Measurements from ENCODE around the gene CEACAM5.
"Not testable (repeated sequence)": the region's sequence is repeated elsewhere in the genome, so short reads cannot be mapped to it uniquely, and the experiment has no call there.

CEACAM5 gene

DNA sequence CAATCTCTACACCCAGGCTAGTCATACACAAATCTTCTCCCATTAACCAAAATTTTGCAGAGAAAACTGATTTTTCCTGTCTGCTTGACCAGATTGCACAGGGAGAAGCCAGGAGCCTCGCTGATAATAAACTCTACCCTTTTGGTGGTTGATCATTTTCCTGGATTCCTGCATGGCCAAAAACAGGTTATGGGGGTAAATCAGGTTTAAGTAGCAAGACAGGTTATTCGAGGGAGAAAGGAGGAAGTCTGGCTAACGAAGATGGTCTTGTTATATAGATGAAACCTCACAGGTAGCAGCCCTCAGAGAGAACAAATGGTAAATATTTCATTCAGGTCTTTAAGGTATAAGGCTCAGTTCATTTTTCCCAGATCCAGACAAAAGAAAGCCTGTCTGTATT lies 30.9 kb downstream of the CEACAM5 start:
- no peak overlapping the region for H3K4me3 ChIP-seq (ENCODE audit: low read depth, low read length)

DNA sequence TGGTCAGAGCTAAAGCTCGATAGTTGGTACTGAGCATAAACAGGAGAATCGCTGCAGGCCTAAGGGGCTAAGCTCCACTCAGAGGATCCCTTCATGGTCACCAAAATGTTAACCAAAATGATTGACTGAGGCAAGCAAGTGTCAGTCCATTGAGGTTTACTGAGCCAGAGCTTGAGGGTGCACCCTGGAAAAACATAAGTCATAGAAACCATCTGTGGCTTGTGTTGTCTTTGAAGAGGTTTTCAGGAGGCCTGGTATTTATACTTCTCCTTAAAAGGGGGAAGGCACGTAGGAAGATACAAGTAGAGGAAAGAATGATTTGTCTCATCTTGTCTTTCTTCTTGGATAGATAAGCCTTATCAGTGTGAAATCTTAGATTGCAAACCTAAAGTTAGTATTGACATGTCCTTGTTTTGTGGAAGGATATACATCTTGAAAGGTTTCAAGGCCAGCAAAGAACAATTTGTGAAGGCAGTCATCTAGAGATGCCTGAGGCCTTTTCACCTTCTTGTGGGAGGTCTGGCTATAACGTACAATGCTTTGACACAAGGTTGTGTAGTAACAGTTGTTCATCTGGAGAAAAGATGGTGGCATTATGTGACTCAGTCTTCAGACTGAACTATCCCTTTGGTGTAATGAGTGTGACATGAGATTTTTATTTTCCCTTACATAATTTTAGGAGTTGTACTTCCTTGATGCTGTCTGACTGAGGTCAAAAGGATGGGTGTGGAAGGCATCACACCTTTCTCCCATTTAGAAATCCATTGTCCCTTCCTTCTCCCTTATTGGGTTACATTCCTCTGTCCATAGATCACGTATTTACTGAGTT lies 32.2 kb downstream of the CEACAM5 start:
- no peak overlapping the region for H3K4me3 ChIP-seq (ENCODE audit: low read depth, low read length)

DNA sequence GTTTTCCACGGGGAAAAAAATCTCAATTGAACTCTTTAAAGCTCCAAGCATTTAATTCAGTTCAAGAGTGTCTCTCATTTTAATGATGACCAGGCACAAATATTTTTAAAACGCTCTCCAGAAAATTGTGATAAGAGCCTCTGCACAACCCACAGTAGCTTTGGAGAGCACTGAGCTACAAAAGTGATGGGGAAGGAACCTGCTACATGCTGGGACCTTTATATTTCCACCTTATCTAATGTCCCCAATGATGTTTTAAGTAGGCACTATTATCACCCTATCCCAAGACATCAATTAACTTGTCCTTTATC lies 32.8 kb downstream of the CEACAM5 start:
- no peak overlapping the region for H3K4me3 ChIP-seq (ENCODE audit: low read depth, low read length)

DNA sequence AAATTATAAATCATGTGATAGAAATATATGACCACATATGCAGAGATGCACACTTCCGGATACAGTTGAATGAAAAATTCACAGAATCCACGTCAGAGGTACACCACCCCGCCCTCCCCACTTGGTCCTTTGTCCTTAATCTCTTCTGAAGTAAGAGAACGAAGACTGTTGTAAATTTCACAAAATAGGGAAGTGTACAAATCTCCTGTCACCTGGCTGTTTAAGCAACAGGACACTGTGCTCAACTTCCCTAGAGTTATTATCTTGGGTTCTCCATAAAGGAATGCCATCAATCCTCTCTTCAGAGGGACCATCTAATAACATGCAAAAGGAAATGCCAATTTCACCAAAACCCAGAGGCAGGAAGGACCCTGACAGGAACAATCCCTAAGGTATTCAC lies 36.4 kb downstream of the CEACAM5 start:
- H3K4me3 ChIP-seq (ENCODE audit: low read depth, low read length) = no peak overlapping the region

DNA sequence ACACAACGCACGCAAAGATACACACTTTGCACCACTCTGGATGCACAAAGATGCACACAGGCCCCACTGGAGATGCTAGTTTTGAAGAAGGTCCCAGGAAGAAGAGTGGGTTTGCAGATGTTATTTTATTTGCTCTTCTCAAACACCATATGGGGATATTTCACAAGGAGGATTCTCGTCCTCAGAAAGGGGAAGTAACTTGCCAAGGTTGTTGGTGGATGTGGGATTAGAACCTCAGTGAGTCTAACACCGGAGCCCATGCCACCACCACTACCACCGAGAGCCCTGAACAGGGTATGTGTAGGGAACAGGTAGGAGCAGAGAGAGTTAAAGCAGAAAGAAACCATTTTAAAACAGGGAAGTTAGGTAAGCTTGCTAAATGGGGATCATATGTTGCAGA lies 37.3 kb downstream of the CEACAM5 start:
- H3K4me3 ChIP-seq (ENCODE audit: low read depth, low read length) = no peak overlapping the region

DNA sequence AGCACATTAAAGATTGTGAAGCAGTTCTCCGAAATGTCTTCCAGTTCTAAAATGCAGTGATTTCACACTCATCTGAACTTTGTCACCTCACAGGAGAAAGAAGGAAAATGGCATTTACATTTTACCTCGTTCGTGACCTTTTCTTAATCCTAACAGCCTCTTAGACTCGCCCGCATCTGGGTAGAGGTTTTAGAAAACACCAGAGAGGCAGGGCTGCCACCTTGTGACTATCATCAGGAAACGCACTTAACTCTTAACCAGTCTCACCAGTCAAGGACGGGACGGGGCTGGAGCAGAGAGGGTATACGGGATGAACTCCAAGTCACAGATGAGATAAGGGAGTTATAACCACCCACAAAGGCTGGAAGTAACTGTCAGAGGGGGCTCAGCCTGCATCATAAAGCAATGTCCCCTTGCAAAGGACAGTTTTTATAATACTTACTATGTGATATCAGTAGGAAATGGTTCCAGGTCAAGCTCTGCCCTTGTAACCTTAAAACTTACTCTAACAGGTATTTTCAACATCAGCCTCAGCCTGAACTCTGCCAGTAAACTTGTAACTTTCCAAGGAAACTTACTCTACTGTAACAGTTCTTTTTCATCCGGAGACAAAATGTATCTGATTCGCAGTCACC lies 38.3 kb downstream of the CEACAM5 start:
- no peak overlapping the region for H3K4me3 ChIP-seq (ENCODE audit: low read depth, low read length)

DNA sequence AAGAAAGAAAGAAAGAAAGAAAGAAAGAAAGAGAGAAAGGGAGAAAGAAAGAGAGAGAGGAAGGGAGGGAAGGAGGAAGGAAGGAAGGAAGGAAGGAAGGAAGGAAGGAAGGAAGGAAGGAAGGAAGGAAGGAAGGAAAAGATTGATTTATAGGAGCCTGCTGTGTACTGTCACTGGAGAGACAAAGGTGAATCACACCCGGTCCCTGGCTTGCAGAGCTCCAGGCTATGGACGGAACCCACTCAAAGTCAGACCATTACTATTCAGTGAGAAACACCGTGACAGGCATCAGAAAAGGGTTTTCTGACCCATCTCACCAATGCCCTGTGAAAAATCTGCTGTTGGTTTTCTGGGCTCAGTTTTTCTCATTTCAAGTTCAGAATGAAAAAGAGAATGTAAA lies 39.6 kb downstream of the CEACAM5 start:
- H3K4me3 ChIP-seq (ENCODE audit: low read depth, low read length) = no peak overlapping the region

DNA sequence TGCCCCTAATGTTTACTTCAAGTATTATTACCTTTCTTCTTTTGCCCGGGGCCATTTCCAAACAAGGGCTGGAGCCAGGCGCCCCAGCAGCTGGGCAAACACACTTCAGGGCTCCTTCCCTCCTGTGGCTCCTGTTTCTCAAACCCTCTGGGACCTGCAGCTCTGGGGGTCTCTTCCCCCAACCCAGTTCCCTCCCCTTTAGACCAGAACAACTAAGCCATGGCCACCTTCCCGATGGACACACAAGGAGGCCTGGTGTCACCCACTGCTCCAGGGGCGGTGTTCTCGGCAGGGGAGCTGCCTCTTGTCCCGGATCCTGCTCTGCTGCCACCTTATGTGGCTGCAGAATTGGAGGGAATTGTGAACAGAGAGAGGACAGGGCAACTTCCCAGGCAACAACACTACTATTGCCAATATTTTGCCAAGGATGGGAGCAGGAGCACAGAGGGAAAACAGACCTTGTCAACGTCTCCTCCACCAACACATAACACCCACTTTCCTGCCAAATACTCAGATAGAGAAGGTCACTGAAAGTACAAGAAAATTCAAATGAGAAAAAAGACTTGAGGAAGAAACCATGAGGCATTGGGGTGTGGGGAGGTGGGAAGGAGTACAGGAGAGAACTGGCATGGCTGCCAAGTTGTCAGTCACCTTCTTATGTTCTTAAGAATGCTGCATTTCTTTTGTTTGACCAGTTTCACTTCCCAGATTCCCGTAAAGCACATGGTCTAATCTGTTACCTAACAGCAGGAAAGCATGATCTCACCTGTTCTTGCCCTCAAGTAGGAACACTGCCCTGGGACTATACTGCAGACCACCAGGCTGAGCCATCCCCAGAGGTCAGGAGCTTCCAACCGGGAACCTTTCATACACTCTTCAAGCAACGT lies 42.1 kb downstream of the CEACAM5 start:
- H3K4me3 ChIP-seq (ENCODE audit: low read depth, low read length) = not testable (repeated sequence)

DNA sequence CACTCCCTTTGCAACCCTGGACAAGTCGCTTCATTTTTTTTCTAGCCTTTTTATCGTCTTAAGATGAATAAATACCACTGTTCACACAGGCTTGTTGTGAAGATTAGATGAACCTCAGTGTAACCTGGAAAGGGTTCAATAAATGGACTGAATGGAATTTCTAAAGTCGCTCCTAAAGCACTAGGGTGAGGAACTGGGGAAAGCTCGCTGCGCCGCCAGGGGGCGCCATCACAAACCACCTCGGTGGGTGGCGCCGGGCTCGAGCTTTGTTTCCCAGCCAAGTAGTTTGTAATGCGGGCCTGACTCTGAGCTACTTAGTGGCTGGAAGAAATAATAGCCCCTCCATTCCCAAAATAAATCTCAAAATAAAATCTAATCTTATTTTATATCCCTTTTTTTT lies 44.7 kb downstream of the CEACAM5 start:
- H3K4me3 ChIP-seq (ENCODE audit: low read depth, low read length) = no peak overlapping the region

DNA sequence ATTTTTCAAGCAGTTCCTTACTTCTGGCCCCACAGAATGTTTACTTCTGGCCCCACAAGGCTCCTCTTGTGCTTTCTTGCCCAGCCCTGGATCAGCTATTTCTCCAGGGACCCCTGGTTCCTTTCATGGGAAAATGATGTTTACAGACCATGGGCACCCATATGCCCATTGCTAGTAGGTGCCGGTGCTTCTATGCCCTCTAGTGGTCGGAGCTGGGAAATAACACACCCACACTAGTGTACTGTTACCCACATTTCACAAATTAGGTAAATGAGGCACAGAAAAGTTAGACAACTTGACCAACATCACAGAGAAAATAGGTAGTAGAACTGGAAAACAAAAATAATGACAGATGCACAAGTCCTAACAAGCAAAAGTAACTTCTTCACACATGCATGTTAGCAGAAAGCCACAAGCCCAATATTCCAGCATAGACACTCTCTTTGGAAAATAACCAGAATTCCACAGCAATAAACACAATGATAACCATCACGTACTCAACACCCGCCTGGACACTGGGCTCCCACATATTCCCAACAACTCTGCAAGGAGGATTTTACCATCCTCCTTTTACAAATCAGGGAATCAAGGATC lies 45.6 kb downstream of the CEACAM5 start:
- no peak overlapping the region for H3K4me3 ChIP-seq (ENCODE audit: low read depth, low read length)

DNA sequence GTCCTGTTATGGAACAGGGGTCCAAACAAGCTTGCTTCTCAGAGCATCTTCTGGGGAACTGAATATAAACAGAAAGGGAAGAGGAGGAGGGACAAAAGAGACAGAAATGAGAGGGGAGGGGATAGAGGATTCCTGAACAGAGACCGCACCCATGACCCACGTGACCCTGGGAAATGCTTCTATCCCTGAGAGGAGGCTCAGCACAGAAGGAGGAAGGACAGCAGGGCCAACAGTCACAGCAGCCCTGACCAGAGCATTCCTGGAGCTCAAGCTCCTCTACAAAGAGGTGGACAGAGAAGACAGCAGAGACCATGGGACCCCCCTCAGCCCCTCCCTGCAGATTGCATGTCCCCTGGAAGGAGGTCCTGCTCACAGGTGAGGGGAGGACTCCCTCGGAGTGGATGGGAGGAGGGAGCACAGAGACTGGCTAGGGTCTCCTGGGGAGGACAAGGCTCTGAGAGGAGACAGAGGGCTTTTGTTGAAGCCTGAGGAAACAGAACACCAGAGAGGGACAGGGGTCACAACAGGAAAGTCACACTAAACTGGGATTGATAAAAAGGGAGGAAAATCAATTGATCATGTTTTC lies 47.0 kb downstream of the CEACAM5 start, which contains the start of gene CEACAM6:
CEACAM6 (plus strand) TSS at position 203 of the 586 bp plus-strand sequence; CDS start at position 312, 109 bp downstream.
- H3K4me3 ChIP-seq (ENCODE audit: low read depth, low read length) = no peak within 1 kb of the TSS

DNA sequence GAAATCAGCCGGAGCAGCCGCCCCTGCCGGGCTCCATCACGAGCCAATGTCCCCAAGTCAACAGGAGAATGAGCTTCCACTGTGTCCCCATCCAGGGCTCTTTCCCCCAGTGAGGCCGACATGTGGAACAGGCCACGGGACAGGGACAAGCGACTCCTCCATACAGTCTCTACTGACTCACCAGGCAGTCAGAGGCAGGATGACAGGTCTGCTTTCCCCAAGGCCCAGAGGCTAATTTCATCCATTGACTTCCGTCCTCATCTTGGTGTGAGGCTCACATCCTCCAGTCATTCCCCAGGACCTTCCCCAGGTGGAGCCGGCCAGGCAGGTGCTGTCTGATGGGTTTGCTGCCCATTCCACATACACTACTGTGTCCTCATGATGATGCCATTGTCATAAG lies 50.4 kb downstream of the CEACAM5 start:
- H3K4me3 ChIP-seq (ENCODE audit: low read depth, low read length) = no peak overlapping the region

DNA sequence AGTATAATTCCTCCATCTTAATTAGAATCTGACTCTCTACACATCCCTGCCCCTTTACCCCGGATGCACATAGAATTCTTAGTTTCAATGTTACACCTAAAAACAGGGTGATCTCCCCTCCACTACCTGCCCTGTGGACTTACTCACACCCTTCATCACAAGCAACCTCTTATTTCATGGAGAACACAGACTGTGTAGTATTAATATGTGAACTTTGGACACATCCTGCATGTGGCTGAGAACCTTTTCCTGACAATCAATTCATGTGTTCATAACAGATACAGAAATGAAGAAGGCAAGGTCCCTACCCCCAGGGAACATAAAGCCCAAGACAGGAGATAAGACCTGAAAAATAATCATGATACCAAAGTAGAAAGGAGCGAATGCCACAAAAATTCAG lies 58.7 kb downstream of the CEACAM5 start:
- no peak overlapping the region for H3K4me3 ChIP-seq (ENCODE audit: low read depth, low read length)

DNA sequence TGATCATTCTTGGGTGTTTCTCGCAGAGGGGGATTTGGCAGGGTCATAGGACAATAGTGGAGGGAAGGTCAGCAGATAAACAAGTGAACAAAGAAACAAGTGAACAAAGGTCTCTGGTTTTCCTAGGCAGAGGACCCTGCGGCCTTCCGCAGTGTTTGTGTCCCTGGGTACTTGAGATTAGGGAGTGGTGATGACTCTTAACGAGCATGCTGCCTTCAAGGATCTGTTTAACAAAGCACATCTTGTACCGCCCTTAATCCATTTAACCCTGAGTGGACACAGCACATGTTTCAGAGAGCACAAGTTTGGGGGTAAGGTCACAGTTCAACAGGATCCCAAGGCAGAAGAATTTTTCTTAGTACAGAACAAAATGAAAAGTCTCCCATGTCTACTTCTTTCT lies 59.7 kb downstream of the CEACAM5 start:
- not testable (repeated sequence) for H3K4me3 ChIP-seq (ENCODE audit: low read depth, low read length)

DNA sequence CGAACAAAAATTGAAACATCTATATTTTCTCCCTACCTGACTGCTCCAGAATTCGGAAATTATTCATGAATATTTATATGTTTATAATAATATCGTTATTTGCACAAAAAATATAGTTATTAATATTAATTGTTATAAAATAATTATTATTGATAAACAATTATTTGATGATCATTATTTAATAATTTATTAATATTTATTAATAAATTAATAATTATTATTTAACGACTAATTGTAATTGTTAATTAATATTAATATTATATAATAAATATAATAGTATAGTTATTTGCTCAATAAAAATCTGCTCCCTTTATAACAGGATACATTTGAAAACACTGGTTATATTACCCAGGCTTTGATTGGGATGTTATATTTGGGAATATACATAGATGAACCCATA lies 61.2 kb downstream of the CEACAM5 start:
- H3K4me3 ChIP-seq (ENCODE audit: low read depth, low read length) = no peak overlapping the region

DNA sequence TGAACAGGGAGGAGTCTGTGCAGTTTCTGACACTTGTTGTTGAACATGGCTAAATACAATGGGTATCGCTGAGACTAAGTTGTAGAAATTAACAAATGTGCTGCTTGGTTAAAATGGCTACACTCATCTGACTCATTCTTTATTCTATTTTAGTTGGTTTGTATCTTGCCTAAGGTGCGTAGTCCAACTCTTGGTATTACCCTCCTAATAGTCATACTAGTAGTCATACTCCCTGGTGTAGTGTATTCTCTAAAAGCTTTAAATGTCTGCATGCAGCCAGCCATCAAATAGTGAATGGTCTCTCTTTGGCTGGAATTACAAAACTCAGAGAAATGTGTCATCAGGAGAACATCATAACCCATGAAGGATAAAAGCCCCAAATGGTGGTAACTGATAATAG lies 63.0 kb downstream of the CEACAM5 start:
- no peak overlapping the region for H3K4me3 ChIP-seq (ENCODE audit: low read depth, low read length)

DNA sequence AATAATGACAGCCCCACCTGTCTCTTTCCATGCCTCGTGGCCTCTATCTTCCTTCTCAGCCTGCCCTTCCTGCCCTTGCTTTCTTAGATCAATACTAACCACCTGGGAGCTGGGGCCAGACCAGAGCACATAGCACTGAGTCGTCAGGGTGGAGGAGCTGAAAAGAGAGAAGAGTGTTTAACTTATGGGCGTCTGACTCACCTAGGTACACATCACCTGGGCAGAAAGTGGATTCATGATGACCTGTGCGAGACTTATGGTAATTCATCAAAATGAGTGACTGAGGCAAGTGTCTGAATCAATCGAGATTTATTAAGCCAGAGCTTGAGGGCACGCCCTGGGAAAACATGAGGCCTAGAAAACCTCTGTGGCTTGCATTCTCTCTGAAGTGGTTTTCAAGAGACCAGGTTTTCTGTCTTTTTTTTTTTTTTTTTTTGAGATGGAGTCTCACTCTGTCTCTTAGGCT lies 66.1 kb downstream of the CEACAM5 start:
- no peak overlapping the region for H3K4me3 ChIP-seq (ENCODE audit: low read depth, low read length)

DNA sequence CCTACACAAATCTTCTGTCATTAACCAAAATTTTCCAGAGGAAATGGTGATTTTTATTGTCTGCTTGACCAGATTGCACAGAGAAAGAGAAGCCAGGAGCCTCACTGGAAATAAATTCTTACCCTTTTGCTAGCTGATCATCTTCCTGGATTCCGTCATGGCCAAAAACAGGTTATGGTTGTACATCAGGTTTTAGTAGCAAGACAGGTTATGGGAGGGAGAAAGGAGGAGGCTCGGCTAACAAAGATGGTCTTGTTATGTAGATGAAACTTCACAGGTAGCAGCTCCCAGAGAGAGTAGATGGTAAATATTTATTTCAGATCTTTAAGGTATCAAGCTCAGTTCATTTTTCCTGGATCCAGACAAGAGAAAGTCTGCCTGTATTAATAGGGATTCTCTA lies 68.3 kb downstream of the CEACAM5 start:
- H3K4me3 ChIP-seq (ENCODE audit: low read depth, low read length) = no peak overlapping the region
